ENCODE results near the gene ZNF362. TPM values are rescaled to one million over a fixed set of nuclear protein-coding genes. Genes with fewer than 3 reads are reported as not detected.

ZNF362 gene
- total and polyA plus RNA-seq, 2 of the 13 experiments (the other 11 are each of a cell fraction or from before 2014, with no cell fraction given), result 8.3 to 14.2 TPM

DNA sequence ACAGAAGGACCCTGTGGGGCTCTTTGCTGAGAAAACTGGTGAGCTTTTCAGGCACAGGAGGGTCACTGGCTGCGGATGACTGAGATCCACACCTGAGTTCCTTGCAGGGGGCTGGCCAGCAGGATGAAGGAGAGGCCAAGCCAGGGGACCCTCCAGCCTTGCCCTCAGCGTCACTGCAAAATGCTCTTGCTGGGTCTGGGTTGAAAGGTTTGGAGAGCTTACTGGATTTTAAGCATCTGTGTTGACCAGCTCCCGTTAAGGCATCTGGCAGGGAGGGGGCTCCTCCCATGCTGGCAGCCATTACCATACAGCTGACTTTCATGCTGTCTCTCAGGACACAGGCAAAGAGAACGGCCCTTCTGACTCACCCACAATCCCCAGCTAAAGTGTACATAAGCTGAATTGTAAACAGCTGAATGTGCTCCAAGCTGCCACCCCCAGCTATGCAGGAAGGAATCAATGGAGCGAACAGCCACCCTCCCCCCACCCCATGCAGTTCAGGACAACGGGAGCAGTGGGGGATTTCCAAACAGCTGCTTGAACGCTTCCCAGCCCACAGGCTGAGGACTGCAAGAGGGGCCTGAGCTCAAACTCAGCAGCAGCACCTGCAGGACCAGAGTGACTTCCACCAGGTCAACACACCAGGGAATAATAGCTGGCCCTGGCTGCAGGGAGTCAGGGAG is 85.9 kb downstream of the ZNF362 start (continued):
- no peak; the same call in 1 of the 2 replicates for TF ChIP-seq PHF8 (CRISPR knock-in tag; IDR thresholded peaks at IDR 0.05)
- peak; percentile 81 for TF ChIP-seq THAP11 (CRISPR knock-in tag; IDR thresholded peaks at IDR 0.05)
- TF ChIP-seq ZNF556 (CRISPR knock-in tag; IDR thresholded peaks at IDR 0.05; ENCODE audit: borderline replicate concordance), result peak; percentile 91; the same call in 1 of the 2 replicates
- peak; percentile 93 for TF ChIP-seq KDM5B (CRISPR knock-in tag; IDR thresholded peaks at IDR 0.05; ENCODE audit: borderline replicate concordance)
- no peak for TF ChIP-seq EHMT2 (IDR thresholded peaks at IDR 0.05; ENCODE audit: borderline replicate concordance, low read depth, low read length)
- no peak for TF ChIP-seq HOXA9 (CRISPR knock-in tag; IDR thresholded peaks at IDR 0.05; ENCODE audit: borderline replicate concordance)
- peak; percentile 88; the same call in 1 of the 2 replicates for TF ChIP-seq ZKSCAN8 (CRISPR knock-in tag; IDR thresholded peaks at IDR 0.05; ENCODE audit: borderline replicate concordance)
- TF ChIP-seq HDAC2 (CRISPR knock-in tag; IDR thresholded peaks at IDR 0.05), result peak; percentile 93
- no peak for TF ChIP-seq ZNF432 (CRISPR knock-in tag; IDR thresholded peaks at IDR 0.05; ENCODE audit: borderline replicate concordance)
- TF ChIP-seq NBN (conservative IDR thresholded peaks at IDR 0.05), result no peak
- TF ChIP-seq, protein P1, sequence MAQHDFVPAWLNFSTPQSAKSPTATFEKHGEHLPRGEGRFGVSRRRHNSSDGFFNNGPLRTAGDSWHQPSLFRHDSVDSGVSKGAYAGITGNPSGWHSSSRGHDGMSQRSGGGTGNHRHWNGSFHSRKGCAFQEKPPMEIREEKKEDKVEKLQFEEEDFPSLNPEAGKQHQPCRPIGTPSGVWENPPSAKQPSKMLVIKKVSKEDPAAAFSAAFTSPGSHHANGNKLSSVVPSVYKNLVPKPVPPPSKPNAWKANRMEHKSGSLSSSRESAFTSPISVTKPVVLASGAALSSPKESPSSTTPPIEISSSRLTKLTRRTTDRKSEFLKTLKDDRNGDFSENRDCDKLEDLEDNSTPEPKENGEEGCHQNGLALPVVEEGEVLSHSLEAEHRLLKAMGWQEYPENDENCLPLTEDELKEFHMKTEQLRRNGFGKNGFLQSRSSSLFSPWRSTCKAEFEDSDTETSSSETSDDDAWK (CRISPR knock-in tag; IDR thresholded peaks at IDR 0.05), result no peak
- TF ChIP-seq, protein P2, sequence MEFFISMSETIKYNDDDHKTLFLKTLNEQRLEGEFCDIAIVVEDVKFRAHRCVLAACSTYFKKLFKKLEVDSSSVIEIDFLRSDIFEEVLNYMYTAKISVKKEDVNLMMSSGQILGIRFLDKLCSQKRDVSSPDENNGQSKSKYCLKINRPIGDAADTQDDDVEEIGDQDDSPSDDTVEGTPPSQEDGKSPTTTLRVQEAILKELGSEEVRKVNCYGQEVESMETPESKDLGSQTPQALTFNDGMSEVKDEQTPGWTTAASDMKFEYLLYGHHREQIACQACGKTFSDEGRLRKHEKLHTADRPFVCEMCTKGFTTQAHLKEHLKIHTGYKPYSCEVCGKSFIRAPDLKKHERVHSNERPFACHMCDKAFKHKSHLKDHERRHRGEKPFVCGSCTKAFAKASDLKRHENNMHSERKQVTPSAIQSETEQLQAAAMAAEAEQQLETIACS (CRISPR knock-in tag; IDR thresholded peaks at IDR 0.05), result peak; percentile 51; the same call in 1 of the 2 replicates
- peak; percentile 87; the same call in 1 of the 2 replicates for TF ChIP-seq ZNF747 (CRISPR knock-in tag; IDR thresholded peaks at IDR 0.05; ENCODE audit: borderline replicate concordance)
- 0 out of 2 replicates have a peak, but pooled peaks have one; percentile 17 for TF ChIP-seq ZNF567 (CRISPR knock-in tag; IDR thresholded peaks at IDR 0.05; ENCODE audit: borderline replicate concordance)
- TF ChIP-seq CTCF (CRISPR knock-in tag; IDR thresholded peaks at IDR 0.05), result peak; percentile 43
- no peak for TF ChIP-seq ZNF790 (CRISPR knock-in tag; IDR thresholded peaks at IDR 0.05; ENCODE audit: borderline replicate concordance)
- no peak for TF ChIP-seq CREB3 (CRISPR knock-in tag; IDR thresholded peaks at IDR 0.05)
- peak; percentile 21 for TF ChIP-seq ZC3H4 (CRISPR knock-in tag; IDR thresholded peaks at IDR 0.05; ENCODE audit: borderline replicate concordance)
- TF ChIP-seq ZFP62 (CRISPR knock-in tag; IDR thresholded peaks at IDR 0.05), result no peak
- TF ChIP-seq MTA1 (CRISPR knock-in tag; IDR thresholded peaks at IDR 0.05; ENCODE audit: borderline replicate concordance), result peak; percentile 77
- TF ChIP-seq ZBTB46 (CRISPR knock-in tag; IDR thresholded peaks at IDR 0.05; ENCODE audit: borderline replicate concordance), result no peak
- TF ChIP-seq ZBTB1 (CRISPR knock-in tag; IDR thresholded peaks at IDR 0.05; ENCODE audit: borderline replicate concordance), result no peak
- no peak for TF ChIP-seq RBM39 (IDR thresholded peaks at IDR 0.05; ENCODE audit: low read depth, low read length, poor library complexity, severe bottlenecking)

All from HepG2 (cell line).